ENCODE results near the gene APMAP. TPM values are rescaled to one million over a fixed set of nuclear protein-coding genes. Genes with fewer than 3 reads are reported as not detected.

Gene APMAP
- total and polyA plus RNA-seq, 4 donors, result 132 to 378 (median 234) TPM

- Histone ChIP-seq H3K4me1 (ENCODE audit: control insufficient read depth in 4 of 4, insufficient read depth in 4 of 4, low read length in 3 of 4) (peaks cover 0 to 8% (median 2%) of the 10 kb centered on the region in 4 donors), H3K9ac (ENCODE audit: low read depth in 1 of 2, low read length in 2 of 2) (no peak overlapping the region), H3K27ac (ENCODE audit: low read depth in 1 of 2, low read length in 2 of 2) (no peak overlapping the region), H3K9me3 (ENCODE audit: control insufficient read depth in 4 of 4, low read length in 3 of 4) (no peaks in the 10 kb centered on the region), H3K36me3 (ENCODE audit: control insufficient read depth in 4 of 4, insufficient read depth in 3 of 4, low read depth in 1 of 4, low read length in 3 of 4) (no peaks in the 10 kb centered on the region), H3K4me3 (ENCODE audit: low read depth in 1 of 3, low read length in 3 of 3) (no peak overlapping the region), H3K27me3 (ENCODE audit: control insufficient read depth in 4 of 4, insufficient read depth in 4 of 4, low read length in 3 of 4) (no peaks in the 10 kb centered on the region)
- no peak for TF ChIP-seq RXRA (IDR thresholded peaks at IDR 0.05)
- no peak for TF ChIP-seq GABPA (IDR thresholded peaks at IDR 0.05 in 1 of 2, conservative IDR thresholded peaks at IDR 0.05 in 1 of 2)
- 91% methylated on average over 2 of the region's 2 CpGs for WGBS
- DNase-seq (ENCODE audit: low spot score), result no peak
Measured at GRCh38 chr20:25018425-25018824, 25.9 kb upstream of the APMAP start.

- Histone ChIP-seq H3K9me3 (ENCODE audit: control insufficient read depth in 4 of 4, low read length in 3 of 4) (no peaks in the 10 kb centered on the region), H3K36me3 (ENCODE audit: control insufficient read depth in 4 of 4, insufficient read depth in 3 of 4, low read depth in 1 of 4, low read length in 3 of 4) (no peaks in the 10 kb centered on the region), H3K9ac (ENCODE audit: low read depth in 1 of 2, low read length in 2 of 2) (no peak overlapping the region), H3K27ac (ENCODE audit: low read depth in 1 of 2, low read length in 2 of 2) (no peak overlapping the region), H3K27me3 (ENCODE audit: control insufficient read depth in 4 of 4, insufficient read depth in 4 of 4, low read length in 3 of 4) (no peaks in the 10 kb centered on the region), H3K4me1 (ENCODE audit: control insufficient read depth in 4 of 4, insufficient read depth in 4 of 4, low read length in 3 of 4) (peaks cover 1 to 14% (median 6%) of the 10 kb centered on the region in 4 donors), H3K4me3 (ENCODE audit: low read depth in 1 of 3, low read length in 3 of 3) (no peak overlapping the region)
- 49% methylated on average over 14 of the region's 14 CpGs for WGBS
- TF ChIP-seq NR2F2 (IDR thresholded peaks at IDR 0.05) (no peak), RXRA (IDR thresholded peaks at IDR 0.05) (peak in 1 of 2 donors; percentile 7)
- DNase-seq (ENCODE audit: low spot score), result no peak
Measured at GRCh38 chr20:25017257-25017803, 24.8 kb upstream of the APMAP start.

GRCh38 chr20:25016471-25016870 lies 23.9 kb upstream of the APMAP start:
- Histone ChIP-seq H3K9me3 (ENCODE audit: control insufficient read depth in 4 of 4, low read length in 3 of 4) (no peaks in the 10 kb centered on the region), H3K9ac (ENCODE audit: low read depth in 1 of 2, low read length in 2 of 2) (no peak overlapping the region), H3K36me3 (ENCODE audit: control insufficient read depth in 4 of 4, insufficient read depth in 3 of 4, low read depth in 1 of 4, low read length in 3 of 4) (no peaks in the 10 kb centered on the region), H3K4me1 (ENCODE audit: control insufficient read depth in 4 of 4, insufficient read depth in 4 of 4, low read length in 3 of 4) (peaks cover 4 to 21% (median 14%) of the 10 kb centered on the region in 4 donors), H3K27ac (ENCODE audit: low read depth in 1 of 2, low read length in 2 of 2) (no peak overlapping the region), H3K27me3 (ENCODE audit: control insufficient read depth in 4 of 4, insufficient read depth in 4 of 4, low read length in 3 of 4) (no peaks in the 10 kb centered on the region), H3K4me3 (ENCODE audit: low read depth in 1 of 3, low read length in 3 of 3) (no peak overlapping the region)
- WGBS, result 94% methylated on average over 11 of the region's 11 CpGs
- TF ChIP-seq EGR1 (IDR thresholded peaks at IDR 0.05; ENCODE audit: low read depth in 2 of 2) (no peak), HNF4G (IDR thresholded peaks at IDR 0.05) (no peak), SP1 (IDR thresholded peaks at IDR 0.05) (no peak), CTCF (IDR thresholded peaks at IDR 0.05; ENCODE audit: low read depth, low read length, missing input control) (no peak), REST (IDR thresholded peaks at IDR 0.05) (no peak), ATF3 (IDR thresholded peaks at IDR 0.05) (no peak), JUND (IDR thresholded peaks at IDR 0.05) (no peak), HNF4A (conservative IDR thresholded peaks at IDR 0.05) (no peak), TAF1 (conservative IDR thresholded peaks at IDR 0.05) (no peak), FOXA1 (IDR thresholded peaks at IDR 0.05) (no peak), NR2F2 (IDR thresholded peaks at IDR 0.05) (no peak), RAD21 (IDR thresholded peaks at IDR 0.05) (no peak), FOXA2 (IDR thresholded peaks at IDR 0.05) (no peak), YY1 (IDR thresholded peaks at IDR 0.05) (no peak)
- no peak for DNase-seq (ENCODE audit: low spot score)

Data from liver (tissue), 9 donors.